GM23338 (cell line): ENCODE data around the gene WDR27. TPM values are rescaled to one million over a fixed set of nuclear protein-coding genes. Genes with fewer than 3 reads are reported as not detected.

Experiments
- ATAC-seq: fragments of 200-7000 bp; cut with Tn5 transposase; 3 replicates; pipeline ENCODE4 v1.9.1; 2020
- DNase-seq: peaks from one replicate; pipeline ENCODE4 v3.0.0-alpha.2; 2015; ENCODE audit warnings: low spot score
- H2AFZ ChIP-seq: fragments of 200-600 bp; sonication (generic); 2 replicates; pipeline ENCODE4 v1.8.0; 2016; ENCODE audit warnings: antibody characterized with exemption, mild to moderate bottlenecking, moderate library complexity
- H3F3A ChIP-seq: fragments of 200-600 bp; sonication (generic); replicated peaks from 2 replicates; pipeline ENCODE4 v1.8.0; 2017; ENCODE audit warnings: antibody characterized with exemption, mixed run types, low read depth
- H3K27ac ChIP-seq: fragments of 200-600 bp; sonication (generic); 2 replicates; pipeline ENCODE4 v1.6.1; 2016; ENCODE audit warnings: low read depth
- H3K27me3 ChIP-seq: fragments of 200-600 bp; sonication (generic); 2 replicates; pipeline ENCODE4 v1.8.0; 2016; ENCODE audit warnings: mild to moderate bottlenecking, mixed run types, moderate library complexity; ENCODE audit not compliant: insufficient read depth
- H3K36me3 ChIP-seq: fragments of 200-600 bp; sonication (generic); 2 replicates; pipeline ENCODE4 v1.8.0; 2016; ENCODE audit warnings: mild to moderate bottlenecking; ENCODE audit not compliant: insufficient read depth
- H3K4me1 ChIP-seq: fragments of 200-600 bp; sonication (generic); 2 replicates; pipeline ENCODE4 v1.8.0; 2016; ENCODE audit warnings: mild to moderate bottlenecking, moderate library complexity; ENCODE audit not compliant: insufficient read depth
- H3K4me2 ChIP-seq: fragments of 200-600 bp; sonication (generic); 2 replicates; pipeline ENCODE4 v1.7.1; 2017; ENCODE audit warnings: mixed run types
- H3K4me3 ChIP-seq: fragments of 200-600 bp; sonication (generic); 2 replicates; pipeline ENCODE4 v1.6.1; 2016; ENCODE audit warnings: mixed run types
- H3K79me2 ChIP-seq: fragments of 200-600 bp; sonication (generic); replicated peaks from 2 replicates; pipeline ENCODE4 v1.8.0; 2017; ENCODE audit warnings: mild to moderate bottlenecking; ENCODE audit not compliant: insufficient read depth
- H3K9me2 ChIP-seq: fragments of 200-600 bp; sonication (generic); 2 replicates; pipeline ENCODE4 v1.8.0; 2017; ENCODE audit not compliant: insufficient read depth
- H4K20me1 ChIP-seq: fragments of 200-600 bp; sonication (generic); replicated peaks from 2 replicates; pipeline ENCODE4 v1.8.0; 2017; ENCODE audit warnings: mild to moderate bottlenecking; ENCODE audit not compliant: insufficient read depth
- H3K27ac Mint-ChIP-seq: 2 replicates; pipeline ENCODE4 v1.8.0; 2020; ENCODE audit warnings: inconsistent platforms, mild to moderate bottlenecking, moderate library complexity, mixed read lengths
- H3K27me3 Mint-ChIP-seq: 3 replicates; pipeline ENCODE4 v1.8.0; 2022; ENCODE audit warnings: low read depth, mild to moderate bottlenecking, moderate library complexity, mixed read lengths, inconsistent platforms; ENCODE audit not compliant: insufficient read depth, poor library complexity
- H3K36me3 Mint-ChIP-seq: 3 replicates; pipeline ENCODE4 v1.8.0; 2021; ENCODE audit warnings: low read depth, mild to moderate bottlenecking, inconsistent platforms, moderate library complexity, mixed read lengths
- H3K4me1 Mint-ChIP-seq: 3 replicates; pipeline ENCODE4 v1.8.0; 2020; ENCODE audit warnings: mild to moderate bottlenecking, inconsistent platforms, mixed read lengths
- H3K4me3 Mint-ChIP-seq: 3 replicates; pipeline ENCODE4 v1.8.0; 2021; ENCODE audit warnings: moderate library complexity, mild to moderate bottlenecking, inconsistent platforms, mixed read lengths
- H3K9me3 Mint-ChIP-seq: 3 replicates; pipeline ENCODE4 v1.8.0; 2020; ENCODE audit warnings: moderate library complexity, mild to moderate bottlenecking, inconsistent platforms, mixed read lengths
- NANOG ChIP-seq: IDR thresholded peaks from 2 replicates; pipeline ENCODE4 v1.6.1; 2016; ENCODE audit warnings: antibody characterized with exemption, borderline replicate concordance
- polyA plus RNA-seq: library from polyadenylated mRNA; unstranded; fragments of >200 nt; fragmentation: Nextera tagmentation; extraction: Ambion mirVana; gene quantifications from 2 replicates; pipeline ENCODE4 v1.2.1, GENCODE V29; 2016
- total RNA-seq: library from RNA; depleted of rRNA; stranded (reverse); fragments of >200 nt; shearing (Covaris generic); gene quantifications from 2 replicates; pipeline ENCODE4 v1.2.3, GENCODE V29; 2014
- TF ChIP-seq, protein P1 (sequence below): fragments of 250-450 bp; sonication (Bioruptor Pico); IDR thresholded peaks from 2 replicates; pipeline ENCODE4 v1.5.0; 2020; ENCODE audit warnings: mild to moderate bottlenecking, moderate library complexity
- TF ChIP-seq, protein P2 (sequence below): IDR thresholded peaks from 2 replicates; pipeline ENCODE4 v1.6.1; 2016; ENCODE audit warnings: antibody characterized with exemption

Gene WDR27
- total and polyA plus RNA-seq, 2 experiments from 2014 or later, result 55.3 to 80.4 TPM

DNA sequence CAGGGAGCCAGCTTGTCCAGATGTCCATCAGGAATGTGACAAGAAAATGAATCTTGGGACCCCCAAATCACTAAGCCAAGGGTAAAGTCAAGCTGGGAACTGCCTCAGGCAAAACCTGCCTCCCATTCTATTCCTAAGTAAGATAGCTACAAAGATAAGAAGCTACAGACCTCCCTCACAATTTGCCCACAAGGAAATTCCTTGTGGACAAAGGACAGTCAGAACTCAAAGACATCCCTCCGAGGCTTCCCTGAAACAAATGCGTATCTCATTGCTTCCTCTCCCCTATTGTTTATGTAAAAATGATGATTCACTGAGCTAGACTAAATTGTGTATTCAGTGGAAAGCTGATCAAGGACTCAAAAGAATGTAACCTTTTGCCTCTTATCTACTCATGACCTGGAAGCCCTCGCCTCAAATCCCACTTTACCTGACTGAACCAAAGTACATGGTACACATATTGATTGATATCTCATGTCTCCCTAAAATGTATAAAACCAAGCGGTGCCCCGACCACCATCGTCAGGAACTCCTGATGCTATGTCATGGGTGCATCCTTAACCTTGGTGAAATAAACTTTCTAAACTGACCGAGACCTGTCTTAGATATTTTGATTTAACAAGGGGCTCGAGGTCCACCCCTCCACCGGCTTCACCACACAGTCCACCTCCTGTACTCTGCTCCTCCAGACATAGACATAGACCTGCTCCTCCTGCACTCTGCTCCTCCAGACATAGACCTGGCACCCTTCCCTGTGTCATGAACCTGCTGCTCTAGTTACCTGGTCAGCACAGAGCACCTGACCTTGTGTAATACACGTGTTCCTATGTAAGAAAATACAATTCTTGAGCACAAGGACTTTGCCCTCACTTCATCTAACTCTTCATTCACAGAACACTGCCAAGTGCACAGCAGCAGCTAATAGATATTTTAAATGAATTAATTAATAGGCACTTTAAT is 81.4 kb downstream of the WDR27 start (continued):
- TF ChIP-seq, protein P1, sequence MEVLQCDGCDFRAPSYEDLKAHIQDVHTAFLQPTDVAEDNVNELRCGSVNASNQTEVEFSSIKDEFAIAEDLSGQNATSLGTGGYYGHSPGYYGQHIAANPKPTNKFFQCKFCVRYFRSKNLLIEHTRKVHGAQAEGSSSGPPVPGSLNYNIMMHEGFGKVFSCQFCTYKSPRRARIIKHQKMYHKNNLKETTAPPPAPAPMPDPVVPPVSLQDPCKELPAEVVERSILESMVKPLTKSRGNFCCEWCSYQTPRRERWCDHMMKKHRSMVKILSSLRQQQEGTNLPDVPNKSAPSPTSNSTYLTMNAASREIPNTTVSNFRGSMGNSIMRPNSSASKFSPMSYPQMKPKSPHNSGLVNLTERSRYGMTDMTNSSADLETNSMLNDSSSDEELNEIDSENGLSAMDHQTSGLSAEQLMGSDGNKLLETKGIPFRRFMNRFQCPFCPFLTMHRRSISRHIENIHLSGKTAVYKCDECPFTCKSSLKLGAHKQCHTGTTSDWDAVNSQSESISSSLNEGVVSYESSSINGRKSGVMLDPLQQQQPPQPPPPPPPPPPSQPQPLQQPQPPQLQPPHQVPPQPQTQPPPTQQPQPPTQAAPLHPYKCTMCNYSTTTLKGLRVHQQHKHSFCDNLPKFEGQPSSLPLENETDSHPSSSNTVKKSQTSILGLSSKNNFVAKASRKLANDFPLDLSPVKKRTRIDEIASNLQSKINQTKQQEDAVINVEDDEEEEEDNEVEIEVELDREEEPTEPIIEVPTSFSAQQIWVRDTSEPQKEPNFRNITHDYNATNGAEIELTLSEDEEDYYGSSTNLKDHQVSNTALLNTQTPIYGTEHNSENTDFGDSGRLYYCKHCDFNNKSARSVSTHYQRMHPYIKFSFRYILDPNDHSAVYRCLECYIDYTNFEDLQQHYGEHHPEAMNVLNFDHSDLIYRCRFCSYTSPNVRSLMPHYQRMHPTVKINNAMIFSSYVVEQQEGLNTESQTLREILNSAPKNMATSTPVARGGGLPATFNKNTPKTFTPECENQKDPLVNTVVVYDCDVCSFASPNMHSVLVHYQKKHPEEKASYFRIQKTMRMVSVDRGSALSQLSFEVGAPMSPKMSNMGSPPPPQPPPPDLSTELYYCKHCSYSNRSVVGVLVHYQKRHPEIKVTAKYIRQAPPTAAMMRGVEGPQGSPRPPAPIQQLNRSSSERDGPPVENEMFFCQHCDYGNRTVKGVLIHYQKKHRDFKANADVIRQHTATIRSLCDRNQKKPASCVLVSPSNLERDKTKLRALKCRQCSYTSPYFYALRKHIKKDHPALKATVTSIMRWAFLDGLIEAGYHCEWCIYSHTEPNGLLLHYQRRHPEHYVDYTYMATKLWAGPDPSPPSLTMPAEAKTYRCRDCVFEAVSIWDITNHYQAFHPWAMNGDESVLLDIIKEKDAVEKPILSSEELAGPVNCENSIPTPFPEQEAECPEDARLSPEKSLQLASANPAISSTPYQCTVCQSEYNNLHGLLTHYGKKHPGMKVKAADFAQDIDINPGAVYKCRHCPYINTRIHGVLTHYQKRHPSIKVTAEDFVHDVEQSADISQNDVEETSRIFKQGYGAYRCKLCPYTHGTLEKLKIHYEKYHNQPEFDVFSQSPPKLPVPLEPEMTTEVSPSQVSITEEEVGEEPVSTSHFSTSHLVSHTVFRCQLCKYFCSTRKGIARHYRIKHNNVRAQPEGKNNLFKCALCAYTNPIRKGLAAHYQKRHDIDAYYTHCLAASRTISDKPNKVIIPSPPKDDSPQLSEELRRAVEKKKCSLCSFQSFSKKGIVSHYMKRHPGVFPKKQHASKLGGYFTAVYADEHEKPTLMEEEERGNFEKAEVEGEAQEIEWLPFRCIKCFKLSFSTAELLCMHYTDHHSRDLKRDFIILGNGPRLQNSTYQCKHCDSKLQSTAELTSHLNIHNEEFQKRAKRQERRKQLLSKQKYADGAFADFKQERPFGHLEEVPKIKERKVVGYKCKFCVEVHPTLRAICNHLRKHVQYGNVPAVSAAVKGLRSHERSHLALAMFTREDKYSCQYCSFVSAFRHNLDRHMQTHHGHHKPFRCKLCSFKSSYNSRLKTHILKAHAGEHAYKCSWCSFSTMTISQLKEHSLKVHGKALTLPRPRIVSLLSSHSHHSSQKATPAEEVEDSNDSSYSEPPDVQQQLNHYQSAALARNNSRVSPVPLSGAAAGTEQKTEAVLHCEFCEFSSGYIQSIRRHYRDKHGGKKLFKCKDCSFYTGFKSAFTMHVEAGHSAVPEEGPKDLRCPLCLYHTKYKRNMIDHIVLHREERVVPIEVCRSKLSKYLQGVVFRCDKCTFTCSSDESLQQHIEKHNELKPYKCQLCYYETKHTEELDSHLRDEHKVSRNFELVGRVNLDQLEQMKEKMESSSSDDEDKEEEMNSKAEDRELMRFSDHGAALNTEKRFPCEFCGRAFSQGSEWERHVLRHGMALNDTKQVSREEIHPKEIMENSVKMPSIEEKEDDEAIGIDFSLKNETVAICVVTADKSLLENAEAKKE (CRISPR knock-in tag), result no peak

DNA sequence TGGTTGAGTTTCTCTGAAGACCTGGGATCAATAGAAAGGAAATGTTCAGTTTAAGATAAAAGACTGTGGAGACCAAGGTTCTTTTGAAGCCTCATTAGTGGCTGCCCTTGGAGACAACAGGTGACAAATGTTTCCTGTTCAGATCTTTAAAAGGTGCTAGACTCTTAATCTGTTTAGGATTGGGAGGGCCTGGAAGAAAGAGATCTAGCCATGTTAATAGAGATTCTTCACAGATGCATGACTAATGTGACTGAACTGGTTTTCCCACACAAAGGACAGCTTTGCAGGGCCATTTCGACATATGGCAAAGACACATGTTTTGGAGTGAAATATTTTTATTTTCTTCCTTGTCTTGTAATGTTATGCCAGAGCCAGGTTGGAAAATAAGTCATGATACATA is 82.2 kb downstream of the WDR27 start:
- Histone ChIP-seq H3K4me1 (peaks cover 42% of the 10 kb centered on the region), H3F3A (peaks cover 12% of the 10 kb centered on the region), H3K27ac (peak overlapping the region; percentile 87), H3K4me2 (peak overlapping the region; percentile 60), H2AFZ (no peak overlapping the region), H3K4me3 (peak overlapping the region; percentile 15; the same call in 1 of the 2 replicates), H3K9me2 (no peaks in the 10 kb centered on the region), H4K20me1 (no peaks in the 10 kb centered on the region), H3K79me2 (no peaks in the 10 kb centered on the region), H3K27me3 (no peaks in the 10 kb centered on the region), H3K36me3 (no peaks in the 10 kb centered on the region)
- Mint-ChIP-seq H3K9me3 (peaks cover 5% of the 10 kb centered on the region; the same call in 2 of the 3 replicates), H3K27ac (peak overlapping the region; percentile 94), H3K4me3 (peak overlapping the region; percentile 54), H3K36me3 (peaks cover 33% of the 10 kb centered on the region), H3K4me1 (peaks cover 51% of the 10 kb centered on the region), H3K27me3 (peaks cover 13% of the 10 kb centered on the region)
- no peak; the same call in 2 of the 3 replicates for ATAC-seq
- TF ChIP-seq, protein P2, sequence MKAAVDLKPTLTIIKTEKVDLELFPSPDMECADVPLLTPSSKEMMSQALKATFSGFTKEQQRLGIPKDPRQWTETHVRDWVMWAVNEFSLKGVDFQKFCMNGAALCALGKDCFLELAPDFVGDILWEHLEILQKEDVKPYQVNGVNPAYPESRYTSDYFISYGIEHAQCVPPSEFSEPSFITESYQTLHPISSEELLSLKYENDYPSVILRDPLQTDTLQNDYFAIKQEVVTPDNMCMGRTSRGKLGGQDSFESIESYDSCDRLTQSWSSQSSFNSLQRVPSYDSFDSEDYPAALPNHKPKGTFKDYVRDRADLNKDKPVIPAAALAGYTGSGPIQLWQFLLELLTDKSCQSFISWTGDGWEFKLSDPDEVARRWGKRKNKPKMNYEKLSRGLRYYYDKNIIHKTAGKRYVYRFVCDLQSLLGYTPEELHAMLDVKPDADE, result no peak
- peak; percentile 79 for TF ChIP-seq NANOG
- DNase-seq, result peak; percentile 26
